ENCODE data around the gene MTCH2.

DNA sequence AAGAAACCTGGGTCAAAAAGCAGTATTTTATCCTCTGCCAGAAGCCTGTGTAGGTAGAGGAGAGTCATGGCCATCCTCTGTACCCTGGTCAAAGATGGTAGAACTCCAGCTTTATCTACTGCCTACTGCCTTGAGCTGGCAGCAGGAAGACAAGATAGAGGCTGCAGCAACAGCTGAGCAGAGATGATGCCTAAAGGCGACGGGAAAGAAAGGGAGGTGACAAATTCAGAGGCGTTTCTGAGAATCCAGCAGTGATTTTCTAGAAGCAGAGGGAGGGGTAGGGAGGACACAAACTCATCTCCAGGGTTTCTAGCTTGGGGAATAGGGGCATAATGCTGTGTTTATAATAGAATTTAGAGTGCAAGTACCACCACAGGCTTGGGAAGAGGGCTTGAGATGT, 32.7 kb downstream of the MTCH2 start:
- TF ChIP-seq YY1 (IDR thresholded peaks at IDR 0.05; ENCODE audit: insufficient read depth, insufficient read length): no peak
- no peak for TF ChIP-seq SUZ12 (IDR thresholded peaks at IDR 0.05; ENCODE audit: extremely low read depth, insufficient read depth, insufficient read length)
- TF ChIP-seq ZNF274 (IDR thresholded peaks at IDR 0.05; ENCODE audit: low read depth, low read length): no peak

Data from NT2/D1 (cell line).